Mucosa of descending colon (tissue), 3 donors: ENCODE data around the gene CADM2. TPM values are rescaled to one million over a fixed set of nuclear protein-coding genes. Genes with fewer than 3 reads are reported as not detected.

Experiments used
- ATAC-seq: fragments of 200-7000 bp; cut with Tn5 transposase; one replicate; pipeline ENCODE4 v1.9.1; 2020; ENCODE audit warnings: mild to moderate bottlenecking, moderate library complexity
- DNase-seq, 3 donors: peaks; one replicate each; pipeline ENCODE4 v3.0.0-alpha.2; 2020
- H3K36me3 ChIP-seq: fragments of 200-600 bp; one replicate; pipeline ENCODE4 v1.8.0; 2021; ENCODE audit warnings: low read depth, mild to moderate bottlenecking
- H3K4me1 ChIP-seq: fragments of 200-600 bp; one replicate; pipeline ENCODE4 v1.8.0; 2021; ENCODE audit warnings: low read depth, mild to moderate bottlenecking
- H3K4me3 ChIP-seq: fragments of 200-600 bp; one replicate; pipeline ENCODE4 v1.8.0; 2021; ENCODE audit warnings: mild to moderate bottlenecking
- H3K9me3 ChIP-seq: fragments of 200-600 bp; one replicate; pipeline ENCODE4 v1.8.0; 2021; ENCODE audit warnings: mild to moderate bottlenecking
- intact Hi-C, 2 donors: fragments of 100-400 bp; cut with DNase I in 1 of 2; cut with micrococcal nuclease in 1 of 2; formaldehyde crosslinking; loops; one replicate each; pipeline versions ENCODE4 v1.11.0 to v1.11.1; 2022; cut with DNase I, micrococcal nuclease
- total RNA-seq, 3 donors: library from RNA; stranded (reverse); fragmentation: NEBNext Ultra II Directional in 2 of 3; extraction: Animal tissue kit (Norgen Biotek cat#: 25700) in 2 of 3; gene quantifications; one replicate each; pipeline versions ENCODE4 v1.2.1 to v1.2.4, GENCODE V29; 2021 to 2023
- TF ChIP-seq, protein P1 (sequence below): fragments of 200-600 bp; IDR thresholded peaks from one replicate; pipeline ENCODE4 v1.8.0; 2022; ENCODE audit warnings: antibody characterized with exemption, mild to moderate bottlenecking
- donor health status: DM: no; HTN: no; CAD: no; lungs with moderate emphysema.
- donor health status: DM: no; HTN: no; CAD: no.
- donor health status: DM: no; HTN: yes; CAD: no.

Gene CADM2
- total RNA-seq, 3 donors from 2014 or later, result 0.67 to 12.8 (median 1.2) TPM

DNA sequence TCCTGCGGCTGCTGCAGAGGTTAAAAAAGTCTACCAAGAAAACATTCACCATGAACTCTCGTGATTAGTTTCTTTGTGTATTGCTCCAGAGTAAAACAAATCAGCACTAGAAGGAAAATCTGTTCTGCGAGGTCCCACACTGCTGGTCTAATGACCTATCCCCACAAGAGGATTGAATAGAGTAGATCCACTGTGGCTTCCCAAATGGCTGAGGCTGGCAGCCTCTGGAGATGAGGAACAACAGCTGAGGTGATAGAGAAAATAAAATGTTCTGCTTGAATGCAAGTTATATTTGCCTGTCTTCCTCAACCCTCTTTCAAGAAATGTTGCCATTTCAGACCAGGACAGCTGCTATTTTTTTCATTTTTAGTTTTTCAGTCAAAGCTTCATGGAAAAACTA is 883.3 kb downstream of the CADM2 start:
- Histone ChIP-seq H3K4me3 (no peak overlapping the region), H3K9me3 (no peaks in the 10 kb centered on the region), H3K36me3 (no peaks in the 10 kb centered on the region), H3K4me1 (no peaks in the 10 kb centered on the region)
- DNase-seq, result no peak
- TF ChIP-seq, protein P1, sequence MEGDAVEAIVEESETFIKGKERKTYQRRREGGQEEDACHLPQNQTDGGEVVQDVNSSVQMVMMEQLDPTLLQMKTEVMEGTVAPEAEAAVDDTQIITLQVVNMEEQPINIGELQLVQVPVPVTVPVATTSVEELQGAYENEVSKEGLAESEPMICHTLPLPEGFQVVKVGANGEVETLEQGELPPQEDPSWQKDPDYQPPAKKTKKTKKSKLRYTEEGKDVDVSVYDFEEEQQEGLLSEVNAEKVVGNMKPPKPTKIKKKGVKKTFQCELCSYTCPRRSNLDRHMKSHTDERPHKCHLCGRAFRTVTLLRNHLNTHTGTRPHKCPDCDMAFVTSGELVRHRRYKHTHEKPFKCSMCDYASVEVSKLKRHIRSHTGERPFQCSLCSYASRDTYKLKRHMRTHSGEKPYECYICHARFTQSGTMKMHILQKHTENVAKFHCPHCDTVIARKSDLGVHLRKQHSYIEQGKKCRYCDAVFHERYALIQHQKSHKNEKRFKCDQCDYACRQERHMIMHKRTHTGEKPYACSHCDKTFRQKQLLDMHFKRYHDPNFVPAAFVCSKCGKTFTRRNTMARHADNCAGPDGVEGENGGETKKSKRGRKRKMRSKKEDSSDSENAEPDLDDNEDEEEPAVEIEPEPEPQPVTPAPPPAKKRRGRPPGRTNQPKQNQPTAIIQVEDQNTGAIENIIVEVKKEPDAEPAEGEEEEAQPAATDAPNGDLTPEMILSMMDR, result no peak
- ATAC-seq, result no peak
- intact Hi-C loops, result no loop called here

DNA sequence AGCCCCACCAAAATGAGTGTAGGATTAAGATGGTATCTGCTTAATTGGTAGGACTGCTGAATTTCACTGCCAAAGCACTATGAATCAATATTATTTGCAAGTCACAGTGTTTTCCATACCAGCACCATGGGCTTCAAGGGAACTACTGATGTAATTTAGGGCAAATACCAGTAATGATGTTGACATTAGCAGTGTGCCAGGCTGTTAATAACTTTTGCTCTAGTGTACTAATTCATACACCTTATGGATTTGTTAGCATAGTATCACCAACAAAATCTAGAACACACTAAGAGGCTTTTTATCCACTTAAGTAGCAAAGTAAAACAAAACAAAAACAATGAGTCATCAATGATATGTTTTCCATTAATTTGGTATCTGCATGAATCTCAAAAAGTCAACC is 888.2 kb downstream of the CADM2 start:
- ATAC-seq (no peak), DNase-seq (no peak)
- TF ChIP-seq, protein P1, result no peak
- H3K9me3 ChIP-seq, result no peaks in the 10 kb centered on the region
- no peak overlapping the region for H3K4me3 ChIP-seq
- H3K4me1 ChIP-seq, result no peaks in the 10 kb centered on the region
- no peaks in the 10 kb centered on the region for H3K36me3 ChIP-seq
- intact Hi-C loops, result no loop called here

DNA sequence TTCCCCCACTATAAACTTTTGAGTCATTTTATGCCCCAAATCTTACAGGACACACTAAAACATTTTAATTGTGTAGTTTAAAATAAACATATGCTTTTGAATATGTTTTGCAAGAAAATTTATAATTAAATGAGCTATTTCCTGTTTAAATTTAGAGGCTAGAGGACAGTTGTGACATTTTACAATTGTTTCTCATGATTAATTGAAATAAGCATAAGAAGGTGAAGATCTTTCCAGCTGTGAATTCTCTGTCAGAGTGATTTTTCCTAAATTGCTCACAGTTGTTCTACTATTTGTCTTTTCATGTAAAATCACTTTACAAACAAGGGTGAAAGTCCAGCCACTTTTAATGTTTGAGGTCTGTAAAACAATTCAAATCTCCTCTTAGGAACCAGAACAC is 892.3 kb downstream of the CADM2 start:
- DNase-seq (no peak), ATAC-seq (no peak)
- no peaks in the 10 kb centered on the region for H3K36me3 ChIP-seq
- TF ChIP-seq, protein P1, result no peak
- no peaks in the 10 kb centered on the region for H3K4me1 ChIP-seq
- intact Hi-C loops, result no loop called here
- H3K9me3 ChIP-seq, result no peaks in the 10 kb centered on the region
- H3K4me3 ChIP-seq, result no peak overlapping the region

DNA sequence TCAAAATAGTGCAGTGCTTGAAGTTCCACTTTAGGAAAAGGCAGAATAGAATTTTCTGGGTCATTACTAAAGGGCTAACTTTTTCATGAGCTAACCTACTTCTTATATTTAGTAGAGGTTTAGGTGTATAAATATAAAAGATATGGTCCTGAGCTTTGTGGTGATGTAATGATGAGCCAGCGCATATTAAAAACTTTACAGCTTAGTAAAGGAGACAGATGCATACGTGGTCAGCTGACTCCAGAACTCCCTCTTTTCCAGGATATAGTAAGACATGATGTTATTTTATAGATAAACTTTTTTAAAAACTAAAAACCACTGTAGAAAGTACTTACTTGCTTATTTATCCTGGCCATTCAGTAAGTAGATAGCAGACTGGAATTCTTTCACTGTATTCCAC is 895.0 kb downstream of the CADM2 start:
- DNase-seq, result no peak
- no peak for ATAC-seq
- Histone ChIP-seq H3K4me1 (no peaks in the 10 kb centered on the region), H3K9me3 (no peaks in the 10 kb centered on the region), H3K4me3 (no peak overlapping the region), H3K36me3 (no peaks in the 10 kb centered on the region)
- TF ChIP-seq, protein P1, result no peak
- intact Hi-C loops, result no loop called here

DNA sequence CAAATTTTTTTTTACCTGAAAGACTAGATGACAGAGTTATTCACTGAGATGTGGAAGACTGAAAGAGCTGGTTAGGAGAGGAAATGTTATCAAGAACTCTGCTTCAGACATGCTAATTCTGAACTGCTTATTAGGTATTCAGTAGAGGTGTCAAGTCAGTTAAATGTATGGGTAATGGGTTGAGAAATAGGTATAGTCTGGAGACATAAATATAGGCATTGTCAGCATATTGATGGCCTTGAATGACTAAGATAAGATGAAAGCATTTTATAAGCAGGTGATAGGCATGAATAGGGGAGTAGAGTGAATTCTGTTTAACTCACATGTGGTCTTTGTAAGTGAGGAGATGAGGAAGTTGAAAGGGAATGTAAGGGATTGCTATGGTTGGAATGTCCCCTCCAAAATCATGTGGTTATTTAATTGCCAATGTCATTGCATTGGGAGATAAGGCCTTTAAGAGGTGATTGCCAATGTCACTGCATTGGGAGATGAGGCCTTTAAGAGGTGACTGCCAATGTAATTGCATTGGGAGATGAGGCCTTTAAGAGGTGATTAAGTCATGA is 904.2 kb downstream of the CADM2 start:
- TF ChIP-seq, protein P1, result no peak

DNA sequence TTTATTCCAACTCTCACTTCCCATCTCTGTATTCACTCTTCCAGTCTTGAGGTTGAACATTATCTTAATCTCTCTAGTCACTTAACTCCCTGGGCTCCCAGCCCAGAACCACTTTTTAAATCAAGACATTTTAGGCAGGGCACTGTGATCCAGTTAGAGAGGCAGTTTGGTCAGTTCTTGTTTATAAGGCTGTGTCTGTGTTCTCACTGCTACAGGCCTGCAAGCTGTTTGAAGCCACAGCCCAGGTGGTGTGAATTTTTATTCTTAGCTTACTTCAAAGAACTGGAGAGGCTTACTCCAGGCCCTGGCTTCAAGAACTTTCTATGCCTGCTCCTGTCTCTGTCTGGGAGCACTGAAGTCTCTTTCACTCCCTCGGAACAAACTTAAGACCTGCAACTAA is 906.1 kb downstream of the CADM2 start:
- no peak for ATAC-seq
- intact Hi-C loops, result no loop called here

More for the DNA sequence above, 904.2 kb downstream of the CADM2 start:
- Histone ChIP-seq H3K4me1 (no peaks in the 10 kb centered on the region), H3K36me3 (no peaks in the 10 kb centered on the region), H3K9me3 (no peaks in the 10 kb centered on the region), H3K4me3 (no peak overlapping the region)
- no peak for DNase-seq
- no peak for ATAC-seq
- intact Hi-C loops, result no loop called here

More for the DNA sequence above, 906.1 kb downstream of the CADM2 start:
- no peak for DNase-seq
- Histone ChIP-seq H3K4me1 (no peaks in the 10 kb centered on the region), H3K9me3 (no peaks in the 10 kb centered on the region), H3K4me3 (no peak overlapping the region), H3K36me3 (no peaks in the 10 kb centered on the region)
- TF ChIP-seq, protein P1, result no peak
